A549 (cell line): Measurements from ENCODE around the gene PTTG2. TPM values are rescaled to one million over a fixed set of nuclear protein-coding genes. Genes with fewer than 3 reads are reported as not detected.

Experiments
- ATAC-seq, 2 experiments: fragments of 200-7000 bp in 1 of 2; fragments of >200 bp in 1 of 2; cut with Nextera tagmentation in 1 of 2; cut with Tn5 transposase in 1 of 2; 3 replicates each; pipeline versions ENCODE4 v1.8.0 to v1.9.1; 2018 to 2020; ENCODE audit warnings: mild to moderate bottlenecking in 1 of 2, moderate library complexity in 1 of 2
- CTCF ChIA-PET: fragments of 300-600 bp; sonication (Branson Sonifier 250); formaldehyde crosslinking; extraction: SDS; loops from one replicate; lab custom pipeline; 2021; ENCODE audit warnings: antibody characterized with exemption, inconsistent platforms; lab: Yijun Ruan, JAX
- POLR2A ChIA-PET: fragments of 350-600 bp; formaldehyde crosslinking; extraction: SDS; loops from one replicate; lab custom pipeline; 2021; ENCODE audit warnings: antibody characterized with exemption, inconsistent platforms; lab: Yijun Ruan, JAX
- DNase-seq, 2 experiments: peaks; one replicate each; pipeline versions ENCODE4 v3.0.0 to v3.0.0-alpha.2; 2011 to 2016; ENCODE audit warnings: low read depth in 1 of 2, low spot score in 1 of 2
- FAIRE-seq: peaks from 2 replicates; lab custom pipeline; 2011; peaks lifted over from hg19 to GRCh38; lab: Jason Lieb, UNC
- H3K27ac ChIP-seq, 2 experiments: fragments of >200 bp; sonication (Bioruptor Twin); formaldehyde crosslinking; 3 replicates each; pipeline ENCODE4 v1.5.1; 2016 to 2017
- H3K4me1 ChIP-seq: fragments of >200 bp; sonication (Bioruptor Twin); formaldehyde crosslinking; 3 replicates; pipeline ENCODE4 v1.6.1; 2016
- H3K4me2 ChIP-seq: fragments of >200 bp; sonication (Bioruptor Twin); formaldehyde crosslinking; 3 replicates; pipeline ENCODE4 v1.6.1; 2016
- H3K4me3 ChIP-seq: fragments of >200 bp; sonication (Bioruptor Twin); formaldehyde crosslinking; 3 replicates; pipeline ENCODE4 v1.5.1; 2016
- H3K9me3 ChIP-seq: fragments of >200 bp; sonication (Bioruptor Twin); formaldehyde crosslinking; 3 replicates; pipeline ENCODE4 v1.6.1; 2016
- BHLHE40 ChIP-seq: IDR thresholded peaks from 2 replicates; pipeline ENCODE4 v1.6.1; 2012; ENCODE audit warnings: low read depth, low read length, inconsistent platforms
- CEBPB ChIP-seq, 2 experiments: fragments of >200 bp in 1 of 2; sonication (Bioruptor Twin) in 1 of 2; formaldehyde crosslinking in 1 of 2; IDR thresholded peaks; 2 replicates each; pipeline ENCODE4 v1.6.1; 2012 to 2016
- CHD4 ChIP-seq: fragments of 200-600 bp; sonication (generic); IDR thresholded peaks from 2 replicates; pipeline ENCODE4 v1.6.1; 2016; ENCODE audit warnings: antibody characterized with exemption, mild to moderate bottlenecking, borderline replicate concordance
- EHF ChIP-seq: fragments of 250-450 bp; sonication (Bioruptor Pico); IDR thresholded peaks from 2 replicates; pipeline ENCODE4 v1.5.0; 2020; ENCODE audit warnings: mild to moderate bottlenecking
- EP300 ChIP-seq, 2 experiments: fragments of >200 bp; sonication (Bioruptor Twin); formaldehyde crosslinking; IDR thresholded peaks; 2 replicates in 1 of 2; 3 replicates in 1 of 2; pipeline ENCODE4 v1.6.1; 2016 to 2017
- FOSB ChIP-seq: fragments of 250-450 bp; sonication (Bioruptor Pico); IDR thresholded peaks from 2 replicates; pipeline ENCODE4 v1.5.0; 2020; ENCODE audit warnings: mild to moderate bottlenecking, moderate library complexity
- FOSL2 ChIP-seq, 2 experiments: fragments of 450-650 bp in 1 of 2; fragments of >200 bp in 1 of 2; sonication (Bioruptor Twin) in 1 of 2; formaldehyde crosslinking; IDR thresholded peaks; 2 replicates each; pipeline versions ENCODE4 v1.5.0 to v1.6.1; 2016 to 2020; ENCODE audit warnings: mild to moderate bottlenecking in 1 of 2, moderate library complexity in 1 of 2
- FOXS1 ChIP-seq: fragments of 250-450 bp; sonication (Bioruptor Pico); IDR thresholded peaks from 2 replicates; pipeline ENCODE4 v1.5.0; 2020; ENCODE audit warnings: mild to moderate bottlenecking, moderate library complexity
- HDAC2 ChIP-seq: fragments of 200-600 bp; sonication (generic); IDR thresholded peaks from 2 replicates; pipeline ENCODE4 v1.6.1; 2016
- HES2 ChIP-seq: fragments of >200 bp; sonication (Bioruptor Twin); formaldehyde crosslinking; IDR thresholded peaks from 2 replicates; pipeline ENCODE4 v1.6.1; 2016
- HOXB13 ChIP-seq: fragments of 250-450 bp; sonication (Bioruptor Pico); IDR thresholded peaks from 2 replicates; pipeline ENCODE4 v1.5.0; 2020; ENCODE audit warnings: low read depth, mild to moderate bottlenecking, moderate library complexity
- JUN ChIP-seq, 2 experiments: fragments of >200 bp; sonication (Bioruptor Twin); formaldehyde crosslinking; IDR thresholded peaks; 2 replicates in 1 of 2; 3 replicates in 1 of 2; pipeline ENCODE4 v1.6.1; 2016 to 2017
- JUNB ChIP-seq: fragments of >200 bp; sonication (Bioruptor Twin); formaldehyde crosslinking; IDR thresholded peaks from 2 replicates; pipeline ENCODE4 v1.6.1; 2016
- MAZ ChIP-seq: fragments of 150-350 bp; IDR thresholded peaks from 2 replicates; pipeline ENCODE4 v1.6.1; 2014; ENCODE audit warnings: antibody characterized with exemption, low read depth, low read length, borderline replicate concordance
- MYC ChIP-seq: IDR thresholded peaks from 2 replicates; pipeline ENCODE4 v1.6.1; 2012; ENCODE audit warnings: mild to moderate bottlenecking, inconsistent platforms, low read length, improper control_type of control experiment, borderline replicate concordance
- NPAS2 ChIP-seq: fragments of 250-450 bp; sonication (Bioruptor Pico); IDR thresholded peaks from 2 replicates; pipeline ENCODE4 v1.8.0; 2022; ENCODE audit warnings: mild to moderate bottlenecking, moderate library complexity, borderline replicate concordance
- NR3C1 ChIP-seq: fragments of >200 bp; sonication (Bioruptor Twin); formaldehyde crosslinking; IDR thresholded peaks from 3 replicates; pipeline ENCODE4 v1.6.1; 2017
- POLR2A ChIP-seq: IDR thresholded peaks from 2 replicates; pipeline ENCODE4 v1.6.1; 2012; ENCODE audit warnings: mild to moderate bottlenecking, low read length
- RAD21 ChIP-seq, 2 experiments: fragments of >200 bp in 1 of 2; sonication (Bioruptor Twin) in 1 of 2; formaldehyde crosslinking in 1 of 2; IDR thresholded peaks in 1 of 2; conservative IDR thresholded peaks in 1 of 2; 2 replicates in 1 of 2; 3 replicates in 1 of 2; pipeline ENCODE4 v1.6.1; 2012 to 2018; ENCODE audit warnings: inconsistent platforms in 1 of 2
- RARB ChIP-seq: fragments of 250-450 bp; sonication (Bioruptor Pico); IDR thresholded peaks from 2 replicates; pipeline ENCODE4 v1.8.0; 2021; ENCODE audit warnings: mild to moderate bottlenecking, moderate library complexity
- RCOR1 ChIP-seq: fragments of 150-350 bp; IDR thresholded peaks from 2 replicates; pipeline ENCODE4 v1.6.1; 2014; ENCODE audit warnings: antibody characterized with exemption, low read length, low read depth
- RFX5 ChIP-seq: fragments of 450-650 bp; IDR thresholded peaks from 2 replicates; pipeline ENCODE4 v1.7.1; 2014; ENCODE audit warnings: antibody characterized with exemption, mild to moderate bottlenecking, moderate library complexity
- SREBF2 ChIP-seq: fragments of 450-650 bp; IDR thresholded peaks from 2 replicates; pipeline ENCODE4 v1.6.1; 2014; ENCODE audit warnings: mild to moderate bottlenecking, moderate library complexity
- USF2 ChIP-seq: fragments of 450-650 bp; IDR thresholded peaks from 2 replicates; pipeline ENCODE4 v1.6.1; 2014; ENCODE audit warnings: antibody characterized with exemption
- ZC3H11A ChIP-seq: fragments of 450-650 bp; IDR thresholded peaks from 2 replicates; pipeline ENCODE4 v1.6.1; 2014; ENCODE audit warnings: antibody characterized with exemption, mild to moderate bottlenecking
- ZFP36 ChIP-seq: fragments of 450-650 bp; IDR thresholded peaks from 2 replicates; pipeline ENCODE4 v1.6.1; 2014; ENCODE audit warnings: borderline replicate concordance; ENCODE audit not compliant: partially characterized antibody
- WGBS: methylation state at CpG from one replicate; pipeline ENCODE4 v1.1.6; 2017; ENCODE audit errors: missing lambda C conversion rate; 5-methylcytosine and 5-hydroxymethylcytosine counted together
- polyA plus RNA-seq, 4 experiments: library from polyadenylated mRNA; depleted of rRNA in 3 of 4; stranded (reverse); fragments of >200 nt; fragmentation: RNase III in 1 of 4; extraction: RNeasy Plus Mini Kit Qiagen cat#74134 plus additional on column Dnase treatment in 1 of 4; gene quantifications; 2 replicates in 3 of 4; 3 replicates in 1 of 4; pipeline ENCODE4 v1.2.3, GENCODE V29; 2011 to 2017
- TF ChIP-seq, protein P1 (sequence below): fragments of >200 bp; sonication (Bioruptor Twin); formaldehyde crosslinking; IDR thresholded peaks from 3 replicates; pipeline ENCODE4 v1.5.1; 2016
- TF ChIP-seq, protein P2 (sequence below): fragments of 150-350 bp; IDR thresholded peaks from 2 replicates; pipeline ENCODE4 v1.6.1; 2014; ENCODE audit warnings: low read depth, mild to moderate bottlenecking, low read length
- TF ChIP-seq, protein P3 (sequence below): fragments of >200 bp; sonication (Bioruptor Twin); formaldehyde crosslinking; IDR thresholded peaks from 3 replicates; pipeline ENCODE4 v1.6.1; 2016

Gene PTTG2
- polyA plus RNA-seq, 2 of the 4 experiments (the other 2 are of a cell fraction): not detected

GRCh38 chr4:37978248-37978924, 18.2 kb downstream of the PTTG2 start:
- POLR2A ChIA-PET: interaction anchor here (0.6 kb wide), 1 partner anchor 26 kb away, joined by 3 read pairs; no protein-coding TSS in a partner anchor
- no peak for DNase-seq
- no peak for FAIRE-seq
- TF ChIP-seq HOXB13: no peak
- TF ChIP-seq MAZ: no peak
- no peak for TF ChIP-seq FOSL2 (IDR thresholded peaks at IDR 0.05)
- TF ChIP-seq FOSL2 (CRISPR knock-in tag; IDR thresholded peaks at IDR 0.05): no peak
- no peak for TF ChIP-seq SREBF2
- TF ChIP-seq RFX5: no peak
- no peak for TF ChIP-seq FOSB (CRISPR knock-in tag)
- TF ChIP-seq EHF (CRISPR knock-in tag): no peak
- TF ChIP-seq CHD4: no peak
- TF ChIP-seq ZC3H11A: no peak
- no peak for TF ChIP-seq NR3C1
- TF ChIP-seq BHLHE40: no peak
- no peak for TF ChIP-seq ZFP36
- TF ChIP-seq HES2: no peak
- TF ChIP-seq RARB: no peak
- TF ChIP-seq, all 56 proteins: peak for 0
- H3K4me1 ChIP-seq: peaks cover 10% of the 10 kb centered on the region; the same call in 2 of the 3 replicates
- H3K4me3 ChIP-seq: peak overlapping the region; percentile 74
- CTCF ChIA-PET: interaction anchor here (0.6 to 0.9 kb wide), 3 partner anchors 11 to 366 kb away, joined by 3 to 5 read pairs (median 3); partner anchors contain the start of gene PGM2
- H3K4me2 ChIP-seq: peak overlapping the region; percentile 91
- peak in 1 of 2 experiments; percentile 37; a peak in 3 of 6 replicates for ATAC-seq
- 46% methylated on average over 8 of the region's 11 CpGs for WGBS
- no peaks in the 10 kb centered on the region for H3K9me3 ChIP-seq
- H3K27ac ChIP-seq: peak overlapping the region; percentile 29 to 96; a peak in 3 of 6 replicates

DNA sequence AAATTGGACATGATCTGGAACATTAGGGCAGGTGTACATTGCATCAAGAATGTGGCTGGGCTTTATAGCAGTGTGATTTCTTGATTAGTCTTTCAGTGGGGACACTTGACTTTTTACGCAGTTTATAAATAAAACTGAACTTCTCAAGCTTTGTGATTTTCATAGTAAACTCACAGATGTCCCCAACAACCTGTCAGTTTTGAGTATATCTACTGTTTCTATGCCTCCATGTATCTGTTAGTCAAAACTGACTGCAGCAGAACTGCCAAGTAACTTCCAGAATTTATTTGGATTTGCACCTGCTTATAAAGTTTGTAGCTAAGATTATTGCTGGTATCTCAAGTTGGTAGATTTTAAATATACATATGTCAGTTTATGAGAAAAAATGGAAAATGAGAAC, 20.0 kb downstream of the PTTG2 start:
- POLR2A ChIA-PET: no interaction called here
- H3K27ac ChIP-seq: no peak overlapping the region
- H3K9me3 ChIP-seq: no peaks in the 10 kb centered on the region
- 96% methylated on average over 1 of the region's 1 CpG for WGBS
- CTCF ChIA-PET: no interaction called here
- H3K4me2 ChIP-seq: no peak overlapping the region
- TF ChIP-seq EP300 (IDR thresholded peaks at IDR 0.05) (no peak), NPAS2 (no peak), RAD21 (conservative IDR thresholded peaks at IDR 0.05 in 1 of 2, IDR thresholded peaks at IDR 0.05 in 1 of 2) (no peak), FOSB (CRISPR knock-in tag) (no peak), FOXS1 (CRISPR knock-in tag) (no peak), JUNB (no peak), RCOR1 (no peak), POLR2A (no peak), HDAC2 (no peak)
- TF ChIP-seq, protein P1, sequence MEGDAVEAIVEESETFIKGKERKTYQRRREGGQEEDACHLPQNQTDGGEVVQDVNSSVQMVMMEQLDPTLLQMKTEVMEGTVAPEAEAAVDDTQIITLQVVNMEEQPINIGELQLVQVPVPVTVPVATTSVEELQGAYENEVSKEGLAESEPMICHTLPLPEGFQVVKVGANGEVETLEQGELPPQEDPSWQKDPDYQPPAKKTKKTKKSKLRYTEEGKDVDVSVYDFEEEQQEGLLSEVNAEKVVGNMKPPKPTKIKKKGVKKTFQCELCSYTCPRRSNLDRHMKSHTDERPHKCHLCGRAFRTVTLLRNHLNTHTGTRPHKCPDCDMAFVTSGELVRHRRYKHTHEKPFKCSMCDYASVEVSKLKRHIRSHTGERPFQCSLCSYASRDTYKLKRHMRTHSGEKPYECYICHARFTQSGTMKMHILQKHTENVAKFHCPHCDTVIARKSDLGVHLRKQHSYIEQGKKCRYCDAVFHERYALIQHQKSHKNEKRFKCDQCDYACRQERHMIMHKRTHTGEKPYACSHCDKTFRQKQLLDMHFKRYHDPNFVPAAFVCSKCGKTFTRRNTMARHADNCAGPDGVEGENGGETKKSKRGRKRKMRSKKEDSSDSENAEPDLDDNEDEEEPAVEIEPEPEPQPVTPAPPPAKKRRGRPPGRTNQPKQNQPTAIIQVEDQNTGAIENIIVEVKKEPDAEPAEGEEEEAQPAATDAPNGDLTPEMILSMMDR: no peak
- no peak for FAIRE-seq
- peaks cover 10% of the 10 kb centered on the region; the same call in 2 of the 3 replicates for H3K4me1 ChIP-seq
- no peak for ATAC-seq
- DNase-seq: no peak
- H3K4me3 ChIP-seq: no peak overlapping the region

DNA sequence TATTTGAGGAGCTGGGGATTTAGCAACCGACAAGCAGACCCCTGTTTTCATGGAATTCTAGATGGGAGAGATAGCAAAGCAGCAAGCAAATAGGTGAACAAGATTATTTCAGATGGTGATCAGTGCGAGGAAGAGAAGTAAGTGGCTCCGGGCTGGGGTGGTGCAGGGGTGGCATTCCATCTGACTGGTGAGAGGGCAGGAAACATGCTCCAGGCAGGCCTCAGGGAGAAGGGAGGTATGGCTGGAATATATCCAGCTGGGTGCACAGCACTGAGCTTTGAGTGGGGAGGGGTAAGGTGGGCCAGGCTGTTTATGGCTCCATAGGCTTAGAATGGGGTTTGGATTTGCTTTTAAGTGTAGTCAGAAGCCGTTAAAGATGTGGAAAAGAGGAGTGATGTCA, 21.2 kb downstream of the PTTG2 start:
- Histone ChIP-seq H3K4me2 (no peak overlapping the region), H3K4me1 (peaks cover 10% of the 10 kb centered on the region; the same call in 2 of the 3 replicates), H3K4me3 (no peak overlapping the region), H3K9me3 (no peaks in the 10 kb centered on the region), H3K27ac (no peak overlapping the region)
- no peak for ATAC-seq
- DNase-seq: no peak
- TF ChIP-seq CEBPB (IDR thresholded peaks at IDR 0.05): no peak
- no peak for TF ChIP-seq HES2
- no peak for TF ChIP-seq EHF (CRISPR knock-in tag)
- no peak for TF ChIP-seq HDAC2
- TF ChIP-seq, protein P2, sequence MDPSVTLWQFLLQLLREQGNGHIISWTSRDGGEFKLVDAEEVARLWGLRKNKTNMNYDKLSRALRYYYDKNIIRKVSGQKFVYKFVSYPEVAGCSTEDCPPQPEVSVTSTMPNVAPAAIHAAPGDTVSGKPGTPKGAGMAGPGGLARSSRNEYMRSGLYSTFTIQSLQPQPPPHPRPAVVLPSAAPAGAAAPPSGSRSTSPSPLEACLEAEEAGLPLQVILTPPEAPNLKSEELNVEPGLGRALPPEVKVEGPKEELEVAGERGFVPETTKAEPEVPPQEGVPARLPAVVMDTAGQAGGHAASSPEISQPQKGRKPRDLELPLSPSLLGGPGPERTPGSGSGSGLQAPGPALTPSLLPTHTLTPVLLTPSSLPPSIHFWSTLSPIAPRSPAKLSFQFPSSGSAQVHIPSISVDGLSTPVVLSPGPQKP: no peak
- TF ChIP-seq FOSB (CRISPR knock-in tag): no peak
- TF ChIP-seq, protein P3, sequence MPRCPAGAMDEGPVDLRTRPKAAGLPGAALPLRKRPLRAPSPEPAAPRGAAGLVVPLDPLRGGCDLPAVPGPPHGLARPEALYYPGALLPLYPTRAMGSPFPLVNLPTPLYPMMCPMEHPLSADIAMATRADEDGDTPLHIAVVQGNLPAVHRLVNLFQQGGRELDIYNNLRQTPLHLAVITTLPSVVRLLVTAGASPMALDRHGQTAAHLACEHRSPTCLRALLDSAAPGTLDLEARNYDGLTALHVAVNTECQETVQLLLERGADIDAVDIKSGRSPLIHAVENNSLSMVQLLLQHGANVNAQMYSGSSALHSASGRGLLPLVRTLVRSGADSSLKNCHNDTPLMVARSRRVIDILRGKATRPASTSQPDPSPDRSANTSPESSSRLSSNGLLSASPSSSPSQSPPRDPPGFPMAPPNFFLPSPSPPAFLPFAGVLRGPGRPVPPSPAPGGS: no peak
- no peak for TF ChIP-seq USF2
- TF ChIP-seq MYC: no peak
- no peak for TF ChIP-seq JUN (IDR thresholded peaks at IDR 0.05)
- TF ChIP-seq, all 56 proteins: peak for 0
- 89% methylated on average over 4 of the region's 4 CpGs for WGBS
- FAIRE-seq: no peak
- ChIA-PET CTCF (no interaction called here), POLR2A (no interaction called here)
